HEK293 (cell line): ENCODE measurements around the gene REST.
A peak's percentile ranks its signal among the peaks of the same experiment; 100 is the strongest.

Experiments
- ATF2 ChIP-seq: fragments of 450-650 bp; formaldehyde crosslinking; IDR thresholded peaks from 2 replicates; pipeline ENCODE4 v1.5.1; 2016; ENCODE audit warnings: missing biosample characterization, missing genetic modification characterization, low read depth
- BCL6B ChIP-seq: fragments of 450-650 bp; formaldehyde crosslinking; IDR thresholded peaks from 2 replicates; pipeline ENCODE4 v1.5.1; 2017; ENCODE audit warnings: missing biosample characterization, missing genetic modification characterization
- MEIS1 ChIP-seq: sonication (generic); formaldehyde crosslinking; IDR thresholded peaks from 2 replicates; pipeline ENCODE4 v1.8.1; 2022; ENCODE audit warnings: missing genetic modification reagents, mild to moderate bottlenecking, borderline replicate concordance
- MZF1 ChIP-seq: fragments of 450-650 bp; formaldehyde crosslinking; IDR thresholded peaks from 2 replicates; pipeline ENCODE4 v1.5.1; 2017; ENCODE audit warnings: missing biosample characterization, missing genetic modification characterization, borderline replicate concordance
- SALL2 ChIP-seq: fragments of 450-650 bp; formaldehyde crosslinking; IDR thresholded peaks from 2 replicates; pipeline ENCODE4 v1.5.0; 2017; ENCODE audit warnings: missing biosample characterization, mild to moderate bottlenecking, missing genetic modification characterization, borderline replicate concordance
- SP2 ChIP-seq: fragments of 450-650 bp; formaldehyde crosslinking; IDR thresholded peaks from 2 replicates; pipeline ENCODE4 v1.5.1; 2016; ENCODE audit warnings: missing biosample characterization, missing genetic modification characterization
- SP7 ChIP-seq: fragments of 450-650 bp; formaldehyde crosslinking; IDR thresholded peaks from 2 replicates; pipeline ENCODE4 v1.5.1; 2016; ENCODE audit warnings: missing biosample characterization, missing genetic modification characterization
- TRIM28 ChIP-seq: IDR thresholded peaks from 2 replicates; pipeline ENCODE4 v1.6.1; 2011; ENCODE audit warnings: low read length, control low read depth, borderline replicate concordance
- ZBTB20 ChIP-seq: fragments of 450-650 bp; formaldehyde crosslinking; IDR thresholded peaks from 2 replicates; pipeline ENCODE4 v1.5.1; 2016; ENCODE audit warnings: missing biosample characterization, missing genetic modification characterization
- ZBTB21 ChIP-seq: fragments of 450-650 bp; formaldehyde crosslinking; IDR thresholded peaks from 2 replicates; pipeline ENCODE4 v1.5.1; 2017; ENCODE audit warnings: missing biosample characterization, missing genetic modification characterization
- ZBTB48 ChIP-seq: fragments of 450-650 bp; formaldehyde crosslinking; IDR thresholded peaks from 2 replicates; pipeline ENCODE4 v1.5.1; 2016; ENCODE audit warnings: missing biosample characterization, missing genetic modification characterization
- ZNF114 ChIP-seq: fragments of 450-650 bp; formaldehyde crosslinking; IDR thresholded peaks from 2 replicates; pipeline ENCODE4 v1.5.0; 2017; ENCODE audit warnings: missing biosample characterization, missing genetic modification characterization
- ZNF148 ChIP-seq: fragments of 450-650 bp; formaldehyde crosslinking; IDR thresholded peaks from 2 replicates; pipeline ENCODE4 v1.5.0; 2017; ENCODE audit warnings: missing biosample characterization, missing genetic modification characterization, borderline replicate concordance
- ZNF184 ChIP-seq: fragments of 450-650 bp; IDR thresholded peaks from 2 replicates; pipeline ENCODE4 v1.5.1; 2018; ENCODE audit warnings: missing biosample characterization, mild to moderate bottlenecking, missing genetic modification characterization
- ZNF2 ChIP-seq: fragments of 450-650 bp; formaldehyde crosslinking; IDR thresholded peaks from 2 replicates; pipeline ENCODE4 v1.5.1; 2016; ENCODE audit warnings: missing biosample characterization, missing genetic modification characterization
- ZNF211 ChIP-seq: fragments of 450-650 bp; formaldehyde crosslinking; IDR thresholded peaks from 2 replicates; pipeline ENCODE4 v1.5.1; 2016; ENCODE audit warnings: low read depth, missing biosample characterization, missing genetic modification characterization
- ZNF398 ChIP-seq: fragments of 450-650 bp; formaldehyde crosslinking; IDR thresholded peaks from 2 replicates; pipeline ENCODE4 v1.5.1; 2017; ENCODE audit warnings: missing biosample characterization, missing genetic modification characterization
- ZNF433 ChIP-seq: fragments of 450-650 bp; formaldehyde crosslinking; IDR thresholded peaks from 2 replicates; pipeline ENCODE4 v1.5.1; 2016; ENCODE audit warnings: missing biosample characterization, missing genetic modification characterization, low read depth
- ZNF501 ChIP-seq: fragments of 450-650 bp; formaldehyde crosslinking; IDR thresholded peaks from 2 replicates; pipeline ENCODE4 v1.5.1; 2016; ENCODE audit warnings: missing biosample characterization, missing genetic modification characterization
- ZNF596 ChIP-seq: fragments of 450-650 bp; IDR thresholded peaks from 2 replicates; pipeline ENCODE4 v1.5.0; 2018; ENCODE audit warnings: missing biosample characterization, mild to moderate bottlenecking, missing genetic modification characterization, moderate library complexity
- ZNF610 ChIP-seq: fragments of 450-650 bp; formaldehyde crosslinking; IDR thresholded peaks from 2 replicates; pipeline ENCODE4 v1.5.1; 2016; ENCODE audit warnings: missing biosample characterization, missing genetic modification characterization, borderline replicate concordance
- ZNF843 ChIP-seq: fragments of 450-650 bp; formaldehyde crosslinking; IDR thresholded peaks from 2 replicates; pipeline ENCODE4 v1.5.1; 2016; ENCODE audit warnings: missing biosample characterization, missing genetic modification characterization
- ZSCAN30 ChIP-seq: fragments of 450-650 bp; IDR thresholded peaks from 2 replicates; pipeline ENCODE4 v1.5.1; 2018; ENCODE audit warnings: missing biosample characterization, mild to moderate bottlenecking, missing genetic modification characterization, moderate library complexity
- TF ChIP-seq, protein P1 (sequence below): fragments of 450-650 bp; formaldehyde crosslinking; IDR thresholded peaks from 2 replicates; pipeline ENCODE4 v1.5.1; 2016; ENCODE audit warnings: missing biosample characterization, missing genetic modification characterization
- TF ChIP-seq, protein P2 (sequence below): fragments of 450-650 bp; formaldehyde crosslinking; IDR thresholded peaks from 2 replicates; pipeline ENCODE4 v1.5.1; 2016; ENCODE audit warnings: missing biosample characterization, missing genetic modification characterization

The REST gene

DNA sequence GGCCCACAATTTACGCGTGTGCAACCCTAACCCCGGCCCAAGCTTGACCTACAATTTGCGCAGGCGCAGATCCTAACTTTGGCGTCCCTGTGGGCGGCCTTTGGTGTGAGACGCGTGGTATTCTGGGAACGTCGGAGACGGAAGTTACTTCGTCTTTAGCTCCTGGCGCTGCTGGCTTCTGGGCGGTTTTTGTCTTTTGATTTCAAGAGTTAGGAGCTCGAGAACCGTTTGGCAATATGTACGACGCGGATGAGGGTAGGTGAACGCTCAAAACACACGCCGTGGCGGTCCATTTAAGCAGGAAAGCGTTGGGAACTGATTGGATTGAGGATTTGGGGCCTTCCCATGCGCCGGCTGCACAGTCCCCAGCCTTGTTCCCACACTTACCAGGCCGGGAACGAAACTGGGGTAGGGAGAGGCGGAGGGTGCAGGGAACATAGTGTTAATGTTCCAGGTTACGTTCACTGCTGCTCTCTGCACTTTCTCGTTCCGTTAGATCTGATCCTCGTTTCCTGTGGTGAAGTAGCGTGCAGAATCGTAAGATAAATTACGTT, 71.1 kb downstream of the REST start, which contains the start of gene POLR2B (continued):
- no peak for TF ChIP-seq ZNF398 (tag by site-specific recombination)
- no peak for TF ChIP-seq ZNF184 (tag by site-specific recombination)
- TF ChIP-seq SP2 (tag by site-specific recombination), result peak; percentile 65
- peak; percentile 0 for TF ChIP-seq ZBTB20 (tag by site-specific recombination)
- 0 out of 2 replicates have a peak, but pooled peaks have one; percentile 47 for TF ChIP-seq ZBTB48
- TF ChIP-seq, protein P1, sequence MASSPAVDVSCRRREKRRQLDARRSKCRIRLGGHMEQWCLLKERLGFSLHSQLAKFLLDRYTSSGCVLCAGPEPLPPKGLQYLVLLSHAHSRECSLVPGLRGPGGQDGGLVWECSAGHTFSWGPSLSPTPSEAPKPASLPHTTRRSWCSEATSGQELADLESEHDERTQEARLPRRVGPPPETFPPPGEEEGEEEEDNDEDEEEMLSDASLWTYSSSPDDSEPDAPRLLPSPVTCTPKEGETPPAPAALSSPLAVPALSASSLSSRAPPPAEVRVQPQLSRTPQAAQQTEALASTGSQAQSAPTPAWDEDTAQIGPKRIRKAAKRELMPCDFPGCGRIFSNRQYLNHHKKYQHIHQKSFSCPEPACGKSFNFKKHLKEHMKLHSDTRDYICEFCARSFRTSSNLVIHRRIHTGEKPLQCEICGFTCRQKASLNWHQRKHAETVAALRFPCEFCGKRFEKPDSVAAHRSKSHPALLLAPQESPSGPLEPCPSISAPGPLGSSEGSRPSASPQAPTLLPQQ (tag by site-specific recombination), result 0 out of 2 replicates have a peak, but pooled peaks have one; percentile 37
- no peak for TF ChIP-seq ATF2 (tag by site-specific recombination)
- TF ChIP-seq ZSCAN30 (tag by site-specific recombination), result 0 out of 2 replicates have a peak, but pooled peaks have one; percentile 14
- TF ChIP-seq ZNF501 (tag by site-specific recombination), result peak; percentile 58; the same call in 1 of the 2 replicates
- no peak for TF ChIP-seq MEIS1 (CRISPR knock-in tag)
- TF ChIP-seq SP7 (tag by site-specific recombination), result no peak
- TF ChIP-seq, protein P2, sequence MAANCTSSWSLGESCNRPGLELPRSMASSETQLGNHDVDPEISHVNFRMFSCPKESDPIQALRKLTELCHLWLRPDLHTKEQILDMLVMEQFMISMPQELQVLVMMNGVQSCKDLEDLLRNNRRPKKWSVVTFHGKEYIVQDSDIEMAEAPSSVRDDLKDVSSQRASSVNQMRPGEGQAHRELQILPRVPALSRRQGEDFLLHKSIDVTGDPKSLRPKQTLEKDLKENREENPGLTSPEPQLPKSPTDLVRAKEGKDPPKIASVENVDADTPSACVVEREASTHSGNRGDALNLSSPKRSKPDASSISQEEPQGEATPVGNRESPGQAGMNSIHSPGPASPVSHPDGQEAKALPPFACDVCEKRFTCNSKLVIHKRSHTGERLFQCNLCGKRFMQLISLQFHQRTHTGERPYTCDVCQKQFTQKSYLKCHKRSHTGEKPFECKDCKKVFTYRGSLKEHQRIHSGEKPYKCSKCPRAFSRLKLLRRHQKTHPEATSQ, result no peak
- TF ChIP-seq ZBTB21 (tag by site-specific recombination), result 0 out of 2 replicates have a peak, but pooled peaks have one; percentile 15
- TF ChIP-seq TRIM28, result 0 out of 2 replicates have a peak, but pooled peaks have one; percentile 60
- no peak for TF ChIP-seq ZNF211 (tag by site-specific recombination)
- no peak for TF ChIP-seq ZNF610 (tag by site-specific recombination)
- peak; percentile 43; the same call in 1 of the 2 replicates for TF ChIP-seq ZNF843 (tag by site-specific recombination)
- 0 out of 2 replicates have a peak, but pooled peaks have one; percentile 27 for TF ChIP-seq MZF1 (tag by site-specific recombination)
- TF ChIP-seq ZNF433 (tag by site-specific recombination), result no peak
- TF ChIP-seq ZNF596 (tag by site-specific recombination), result no peak
- TF ChIP-seq ZNF2 (tag by site-specific recombination), result peak; percentile 65; the same call in 1 of the 2 replicates
- no peak for TF ChIP-seq ZNF148
- TF ChIP-seq ZNF114 (tag by site-specific recombination), result no peak
- TF ChIP-seq BCL6B (tag by site-specific recombination), result no peak
- TF ChIP-seq SALL2 (tag by site-specific recombination), result no peak
